Muscle layer of duodenum (tissue), 2 donors: ENCODE results near the gene PLEKHM3.
A peak's percentile ranks its signal among the peaks of the same experiment; 100 is the strongest.

Experiments
- H3K27ac ChIP-seq: one replicate; pipeline ENCODE4 v1.7.0; 2013; ENCODE audit warnings: mild to moderate bottlenecking, low read length
- H3K27me3 ChIP-seq: one replicate; pipeline ENCODE4 v1.7.0; 2013; ENCODE audit warnings: low read depth, mild to moderate bottlenecking, control low read depth, low read length
- H3K36me3 ChIP-seq, 2 donors: one replicate each; pipeline ENCODE4 v1.7.0; 2013; ENCODE audit warnings: low read length in 2 of 2, control low read depth in 1 of 2, mild to moderate bottlenecking in 1 of 2; ENCODE audit not compliant: insufficient read depth in 2 of 2, control insufficient read depth in 1 of 2
- H3K4me1 ChIP-seq, 2 donors: one replicate each; pipeline ENCODE4 v1.7.0; 2013; ENCODE audit warnings: low read length in 2 of 2, mild to moderate bottlenecking in 2 of 2, control low read depth in 1 of 2, moderate library complexity in 1 of 2; ENCODE audit not compliant: insufficient read depth in 2 of 2, control insufficient read depth in 1 of 2
- H3K4me3 ChIP-seq, 2 donors: one replicate each; pipeline ENCODE4 v1.7.0; 2013; ENCODE audit warnings: low read length in 2 of 2, low read depth in 1 of 2, mild to moderate bottlenecking in 1 of 2
- H3K9me3 ChIP-seq, 2 donors: one replicate each; pipeline ENCODE4 v1.7.0; 2013; ENCODE audit warnings: low read length in 2 of 2, control low read depth in 1 of 2, mild to moderate bottlenecking in 1 of 2; ENCODE audit not compliant: control insufficient read depth in 1 of 2
- donor health status: healthy.

PLEKHM3 gene

DNA sequence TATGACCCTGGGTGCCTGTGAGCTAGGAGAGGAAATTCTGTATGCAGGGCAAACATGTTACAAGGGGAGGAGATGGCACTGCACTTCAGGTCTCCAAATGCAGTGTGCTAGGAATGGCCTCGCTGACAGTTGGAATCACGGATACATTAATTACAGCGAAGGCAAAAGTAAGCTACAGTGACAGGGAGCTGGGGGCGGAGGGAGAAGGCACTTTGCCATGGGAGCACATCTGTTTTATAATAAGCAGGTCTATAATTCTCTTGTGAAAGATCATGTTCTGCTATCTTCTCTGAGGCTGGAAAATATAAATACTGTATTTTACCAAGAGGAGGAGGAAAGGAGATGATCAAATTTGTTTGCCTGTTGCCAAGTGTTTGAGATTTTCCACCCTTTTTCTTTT, 199.3 kb downstream of the PLEKHM3 start:
- Histone ChIP-seq H3K9me3 (no peaks in the 10 kb centered on the region), H3K27ac (peak overlapping the region; percentile 21), H3K4me1 (peaks cover 7 to 40% of the 10 kb centered on the region in 2 donors), H3K27me3 (no peaks in the 10 kb centered on the region), H3K36me3 (peaks cover 3 to 8% of the 10 kb centered on the region in 2 donors), H3K4me3 (peak overlapping the region in 1 of 2 donors; percentile 9)

DNA sequence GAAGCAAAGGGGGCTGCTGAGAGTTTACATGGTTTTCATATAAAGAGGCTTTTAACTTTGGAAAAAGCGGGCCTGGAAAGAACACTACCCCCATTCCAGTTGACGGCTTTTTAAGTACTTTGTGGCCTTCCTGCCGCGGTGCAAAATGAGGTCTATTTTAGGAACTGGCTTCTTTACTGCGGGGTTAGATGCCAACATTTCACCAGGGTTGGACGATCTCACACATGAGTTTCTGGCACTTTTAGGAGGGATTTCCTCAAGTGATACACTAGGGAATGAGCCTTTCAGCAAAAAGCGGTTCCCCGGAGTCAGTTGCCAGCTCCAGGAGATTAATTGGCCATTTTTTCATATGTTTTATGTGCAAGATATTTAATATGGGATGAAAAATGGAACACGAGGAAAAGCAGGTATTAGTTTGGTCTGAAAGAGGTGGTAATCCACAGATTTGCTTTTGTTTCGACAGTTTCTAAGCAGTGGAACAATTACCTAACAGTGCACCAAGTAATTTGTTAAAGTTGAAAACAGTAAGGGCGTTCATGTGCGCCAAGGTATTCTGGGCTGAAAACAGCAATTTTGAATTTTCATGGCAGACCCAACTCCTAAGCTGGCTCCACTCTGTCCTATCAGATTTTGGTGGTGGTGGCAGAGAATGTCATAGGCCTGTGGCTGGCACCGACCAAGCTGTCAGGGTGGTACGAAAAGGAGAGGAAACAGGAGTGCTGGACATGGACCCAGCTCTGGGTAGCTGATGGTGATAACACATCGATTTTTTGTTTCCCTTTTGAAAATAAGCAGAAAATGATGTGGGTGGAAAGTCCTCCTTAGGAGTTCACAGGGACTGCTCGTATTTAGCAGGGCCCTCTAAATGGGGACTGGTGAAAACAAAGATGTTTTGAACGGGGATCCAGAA, 200.0 kb downstream of the PLEKHM3 start:
- Histone ChIP-seq H3K36me3 (peaks cover 3 to 8% of the 10 kb centered on the region in 2 donors), H3K9me3 (no peaks in the 10 kb centered on the region), H3K4me1 (peaks cover 7 to 40% of the 10 kb centered on the region in 2 donors), H3K27me3 (no peaks in the 10 kb centered on the region), H3K4me3 (peak overlapping the region in 1 of 2 donors; percentile 9), H3K27ac (no peak overlapping the region)

DNA sequence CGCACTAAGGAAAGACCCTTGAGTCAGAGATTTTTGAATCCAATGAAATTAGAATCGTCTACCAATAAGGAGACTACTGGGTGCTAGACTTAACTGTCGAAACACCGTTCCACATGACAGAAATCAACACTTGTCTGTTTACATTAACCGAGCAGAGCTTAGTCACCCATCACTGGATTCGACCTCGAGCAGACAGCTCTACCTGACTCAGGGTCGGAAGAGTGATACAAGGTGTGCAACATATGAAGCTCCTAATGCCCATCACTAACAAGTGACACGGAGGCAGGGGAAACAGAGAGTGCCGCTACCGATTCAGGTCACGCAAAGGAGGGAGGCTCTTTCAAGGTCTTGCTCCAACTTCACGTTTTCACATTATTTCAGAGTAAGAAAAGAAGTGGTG, 201.5 kb downstream of the PLEKHM3 start:
- H3K9me3 ChIP-seq = no peaks in the 10 kb centered on the region
- H3K27ac ChIP-seq = no peak overlapping the region
- H3K4me1 ChIP-seq = peaks cover 14 to 35% of the 10 kb centered on the region in 2 donors
- H3K36me3 ChIP-seq = peaks cover 3 to 8% of the 10 kb centered on the region in 2 donors
- no peaks in the 10 kb centered on the region for H3K27me3 ChIP-seq
- H3K4me3 ChIP-seq = no peak overlapping the region

DNA sequence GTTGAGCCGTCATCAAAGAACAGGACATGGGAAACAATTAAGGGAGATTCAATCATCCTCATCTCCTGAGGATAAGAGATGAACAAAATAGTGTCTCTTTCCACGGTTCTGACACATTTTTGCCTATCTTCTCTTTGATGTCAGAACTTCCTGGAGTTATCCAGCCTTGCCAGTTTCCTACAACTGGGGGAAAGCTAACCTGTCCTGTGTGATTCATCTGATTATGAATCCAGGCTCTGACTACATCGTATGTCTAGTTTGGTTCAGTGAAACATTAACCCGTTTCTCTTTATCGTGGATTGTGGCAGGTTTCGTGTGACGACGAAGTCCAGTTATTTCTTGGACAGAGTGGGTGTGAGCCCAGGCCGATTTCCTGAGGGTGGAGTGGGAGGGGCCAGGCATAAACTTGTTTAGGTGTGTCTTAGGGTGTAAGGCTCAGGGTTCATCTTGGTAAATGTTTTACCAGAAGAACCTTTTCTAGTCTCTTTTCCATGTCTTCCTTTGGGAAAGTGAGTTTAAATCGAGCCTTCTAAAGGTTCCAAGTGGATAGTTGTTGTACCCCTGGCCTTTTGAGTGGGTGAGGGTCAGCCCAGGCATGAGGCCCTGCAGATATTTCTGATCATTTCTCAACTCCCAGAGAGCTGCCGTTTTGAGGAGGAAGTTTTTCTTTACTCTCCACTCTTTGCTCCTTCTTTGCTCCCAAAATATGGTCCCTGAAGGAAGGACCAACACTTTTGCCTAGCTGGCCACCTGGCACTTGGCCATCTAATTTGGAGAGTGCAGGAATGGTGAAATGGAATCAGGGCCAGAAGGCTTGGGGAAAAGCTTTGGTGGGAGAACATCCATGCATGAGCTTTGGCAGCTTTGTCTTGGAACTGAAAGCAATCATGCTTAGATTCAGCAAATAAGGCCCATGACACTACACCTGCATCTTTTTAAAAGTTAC, 205.2 kb downstream of the PLEKHM3 start:
- no peaks in the 10 kb centered on the region for H3K9me3 ChIP-seq
- no peaks in the 10 kb centered on the region for H3K36me3 ChIP-seq
- H3K4me3 ChIP-seq = no peak overlapping the region
- H3K4me1 ChIP-seq = peaks cover 10 to 15% of the 10 kb centered on the region in 2 donors
- H3K27ac ChIP-seq = peak overlapping the region; percentile 57
- H3K27me3 ChIP-seq = no peaks in the 10 kb centered on the region

- Histone ChIP-seq H3K9me3 (no peaks in the 10 kb centered on the region), H3K27ac (peak overlapping the region; percentile 57), H3K4me3 (no peak overlapping the region), H3K4me1 (peaks cover 7% of the 10 kb centered on the region in 2 donors), H3K27me3 (no peaks in the 10 kb centered on the region), H3K36me3 (no peaks in the 10 kb centered on the region)
These were observed 206.1 kb downstream of the PLEKHM3 start for GRCh38 chr2:207819021-207819797.

- Histone ChIP-seq H3K9me3 (no peaks in the 10 kb centered on the region), H3K36me3 (no peaks in the 10 kb centered on the region), H3K4me3 (no peak overlapping the region), H3K4me1 (peaks cover 0 to 7% of the 10 kb centered on the region in 2 donors), H3K27me3 (no peaks in the 10 kb centered on the region), H3K27ac (no peak overlapping the region)
These were observed 208.8 kb downstream of the PLEKHM3 start for GRCh38 chr2:207816546-207816945.

DNA sequence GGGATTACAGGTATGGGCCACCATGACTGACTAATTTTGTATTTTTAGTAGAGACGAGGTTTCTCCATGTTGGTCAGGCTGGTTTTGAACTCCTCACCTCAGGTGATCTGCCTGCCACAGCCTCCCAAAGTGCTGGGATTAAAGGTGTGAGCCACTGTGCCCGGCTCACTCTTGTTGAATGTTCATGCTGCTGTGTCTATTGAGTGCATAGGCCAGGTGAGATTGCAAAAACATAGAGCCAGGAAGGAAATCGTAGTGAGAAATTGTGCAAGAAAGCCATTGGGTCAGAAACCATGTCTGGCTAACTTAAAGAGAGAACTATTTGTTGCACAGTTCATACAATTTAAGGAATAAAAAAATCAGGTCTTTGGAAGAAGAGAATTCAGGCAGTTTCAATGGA, 210.1 kb downstream of the PLEKHM3 start:
- Histone ChIP-seq H3K27me3 (no peaks in the 10 kb centered on the region), H3K4me3 (no peak overlapping the region), H3K4me1 (peaks cover 0 to 7% of the 10 kb centered on the region in 2 donors), H3K27ac (no peak overlapping the region), H3K36me3 (no peaks in the 10 kb centered on the region), H3K9me3 (no peaks in the 10 kb centered on the region)

DNA sequence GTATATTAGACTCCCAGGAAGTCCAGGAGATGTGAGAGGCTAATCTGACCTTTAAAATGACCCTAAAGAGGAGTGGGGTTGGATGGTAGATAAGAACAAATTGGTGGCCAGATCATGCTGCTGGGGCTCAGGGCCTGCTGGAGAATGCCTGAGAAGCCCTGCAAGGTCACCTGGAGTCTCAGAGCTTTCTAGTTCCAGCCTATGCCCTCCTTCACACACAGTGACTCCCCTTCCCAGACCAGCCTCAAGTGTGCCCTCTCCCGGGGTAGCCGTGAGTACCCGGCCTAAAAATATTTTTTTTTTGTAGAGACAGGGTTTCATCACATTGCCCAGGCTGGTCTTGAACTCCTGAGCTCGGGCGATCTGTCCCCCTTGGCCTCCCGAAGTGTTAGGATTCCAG, 211.4 kb downstream of the PLEKHM3 start:
- no peaks in the 10 kb centered on the region for H3K9me3 ChIP-seq
- H3K4me3 ChIP-seq = no peak overlapping the region
- no peaks in the 10 kb centered on the region for H3K27me3 ChIP-seq
- no peak overlapping the region for H3K27ac ChIP-seq
- no peaks in the 10 kb centered on the region for H3K4me1 ChIP-seq
- no peaks in the 10 kb centered on the region for H3K36me3 ChIP-seq

DNA sequence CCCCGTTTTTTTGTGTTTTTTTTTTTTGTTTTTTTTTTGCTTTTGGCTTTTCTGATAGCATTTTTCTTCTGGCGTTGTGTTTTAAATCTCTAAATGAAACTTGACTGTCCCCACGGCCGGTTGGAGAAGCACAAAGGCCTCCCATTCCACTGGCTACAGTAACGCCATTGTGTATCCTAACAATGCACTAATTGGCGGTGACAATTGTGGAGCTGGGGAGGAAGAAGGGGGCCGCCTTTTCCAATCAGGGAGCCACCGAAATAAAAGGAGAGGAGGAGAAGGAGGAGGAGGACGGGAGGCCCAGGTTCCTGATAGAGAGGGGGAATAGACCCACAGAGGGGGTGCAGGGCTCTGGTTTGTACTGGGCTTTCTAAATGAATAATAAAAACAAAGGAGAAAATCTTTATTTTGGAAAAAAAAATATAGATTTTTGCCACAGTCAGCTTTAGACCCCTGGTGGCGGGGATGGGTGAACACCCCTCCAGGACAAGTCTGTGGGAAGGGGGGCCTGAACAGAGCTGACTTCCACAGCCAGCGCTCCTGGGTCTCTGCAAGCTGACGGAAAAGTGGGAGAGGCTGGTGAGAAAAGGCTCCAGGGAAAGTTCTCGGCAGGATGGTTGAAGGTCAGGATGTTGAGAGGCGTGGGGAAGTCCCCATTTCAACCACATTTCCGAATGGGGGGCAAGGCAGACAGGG, 212.0 kb downstream of the PLEKHM3 start:
- H3K4me3 ChIP-seq = no peak overlapping the region
- no peaks in the 10 kb centered on the region for H3K9me3 ChIP-seq
- no peaks in the 10 kb centered on the region for H3K36me3 ChIP-seq
- no peaks in the 10 kb centered on the region for H3K4me1 ChIP-seq
- H3K27ac ChIP-seq = no peak overlapping the region
- H3K27me3 ChIP-seq = no peaks in the 10 kb centered on the region

DNA sequence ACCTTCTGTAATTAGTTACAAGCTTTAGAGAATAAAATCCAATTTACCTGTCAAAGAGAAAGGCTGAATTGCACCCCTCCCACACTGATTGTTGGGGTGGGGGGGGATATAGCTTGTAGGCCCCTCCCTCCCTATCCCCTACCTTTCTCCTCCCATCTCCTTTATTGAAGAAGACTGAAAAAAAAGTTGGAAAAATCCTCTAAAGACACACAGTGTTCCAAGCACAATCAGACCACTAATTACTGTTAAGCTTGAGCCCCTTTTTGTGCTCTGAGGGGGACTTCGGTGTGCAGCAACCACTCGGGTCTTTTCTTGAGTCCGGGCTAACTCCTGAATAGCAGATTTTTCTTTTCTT, 212.6 kb downstream of the PLEKHM3 start:
- H3K27me3 ChIP-seq = no peaks in the 10 kb centered on the region
- H3K4me1 ChIP-seq = no peaks in the 10 kb centered on the region
- H3K27ac ChIP-seq = no peak overlapping the region
- no peaks in the 10 kb centered on the region for H3K36me3 ChIP-seq
- no peak overlapping the region for H3K4me3 ChIP-seq
- no peaks in the 10 kb centered on the region for H3K9me3 ChIP-seq
